ENCODE data around the gene SETBP1.

DNA sequence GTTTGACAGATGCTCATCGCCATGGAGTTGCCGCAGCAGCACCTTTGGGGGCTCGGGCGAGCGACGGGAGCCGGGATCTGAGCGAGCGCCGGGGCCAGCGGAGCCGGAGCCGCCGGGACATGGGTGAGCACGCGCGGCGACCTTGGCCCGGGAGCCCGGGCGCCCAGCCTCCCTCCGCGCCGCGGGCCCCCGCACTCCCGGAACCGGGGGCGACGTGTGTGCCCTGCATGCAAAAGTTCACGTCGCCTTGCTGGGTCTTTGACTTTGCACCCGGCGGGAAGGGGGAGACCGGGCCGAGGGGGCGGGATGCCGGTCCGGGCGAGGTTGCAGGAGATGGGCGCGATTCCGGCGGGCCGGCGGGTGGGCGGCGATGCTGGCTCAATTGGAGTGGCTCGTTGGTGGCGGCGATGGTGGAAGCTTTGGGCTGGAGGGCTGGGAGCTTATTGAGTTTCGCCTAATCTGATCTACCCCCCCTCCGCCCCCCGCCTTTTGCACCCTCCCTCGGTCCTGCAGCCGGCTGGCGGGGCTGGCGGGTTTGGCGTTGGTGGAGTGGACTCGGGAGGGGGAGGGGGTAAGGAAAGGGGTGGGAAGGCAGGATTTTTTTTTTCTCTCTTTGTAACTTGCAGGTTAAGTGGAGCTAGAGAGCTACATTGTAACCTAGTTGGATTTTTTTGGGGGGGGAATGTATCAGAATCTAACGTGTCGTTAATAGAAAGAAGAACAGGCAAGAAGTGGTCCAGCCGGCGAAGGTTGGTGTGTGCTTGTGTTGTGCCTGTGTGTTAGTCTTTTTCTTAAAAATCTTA is at the start of gene SETBP1:
- TF ChIP-seq, protein P1, sequence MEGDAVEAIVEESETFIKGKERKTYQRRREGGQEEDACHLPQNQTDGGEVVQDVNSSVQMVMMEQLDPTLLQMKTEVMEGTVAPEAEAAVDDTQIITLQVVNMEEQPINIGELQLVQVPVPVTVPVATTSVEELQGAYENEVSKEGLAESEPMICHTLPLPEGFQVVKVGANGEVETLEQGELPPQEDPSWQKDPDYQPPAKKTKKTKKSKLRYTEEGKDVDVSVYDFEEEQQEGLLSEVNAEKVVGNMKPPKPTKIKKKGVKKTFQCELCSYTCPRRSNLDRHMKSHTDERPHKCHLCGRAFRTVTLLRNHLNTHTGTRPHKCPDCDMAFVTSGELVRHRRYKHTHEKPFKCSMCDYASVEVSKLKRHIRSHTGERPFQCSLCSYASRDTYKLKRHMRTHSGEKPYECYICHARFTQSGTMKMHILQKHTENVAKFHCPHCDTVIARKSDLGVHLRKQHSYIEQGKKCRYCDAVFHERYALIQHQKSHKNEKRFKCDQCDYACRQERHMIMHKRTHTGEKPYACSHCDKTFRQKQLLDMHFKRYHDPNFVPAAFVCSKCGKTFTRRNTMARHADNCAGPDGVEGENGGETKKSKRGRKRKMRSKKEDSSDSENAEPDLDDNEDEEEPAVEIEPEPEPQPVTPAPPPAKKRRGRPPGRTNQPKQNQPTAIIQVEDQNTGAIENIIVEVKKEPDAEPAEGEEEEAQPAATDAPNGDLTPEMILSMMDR (IDR thresholded peaks at IDR 0.05) = no peak
- TF ChIP-seq EZH2 (IDR thresholded peaks at IDR 0.05) (no peak), EZH2phosphoT487 (IDR thresholded peaks at IDR 0.05) (no peak)

All from neural progenitor cell (in vitro differentiated cells).